ACC112 (cell line): ENCODE measurements around the gene KRTAP5-1.

ENCODE experiments used
- H2AFZ ChIP-seq: fragments of 200-600 bp; sonication (generic); one replicate; pipeline ENCODE4 v1.6.0; 2017; ENCODE audit warnings: antibody characterized with exemption, low read length; ENCODE audit not compliant: unreplicated experiment
- H3K27ac ChIP-seq: fragments of 200-600 bp; sonication (generic); 2 replicates; pipeline ENCODE4 v1.5.1; 2014; ENCODE audit warnings: low read depth, mild to moderate bottlenecking, antibody characterized with exemption, low read length, moderate library complexity
- H3K27me3 ChIP-seq: fragments of 200-600 bp; sonication (generic); 2 replicates; pipeline ENCODE4 v1.6.1; 2014; ENCODE audit warnings: mild to moderate bottlenecking, antibody characterized with exemption, low read length, moderate library complexity, mixed read lengths; ENCODE audit not compliant: insufficient read depth
- H3K36me3 ChIP-seq: fragments of 200-600 bp; sonication (generic); 2 replicates; pipeline ENCODE4 v1.6.1; 2016; ENCODE audit warnings: mild to moderate bottlenecking, antibody characterized with exemption, low read length, moderate library complexity, mixed read lengths; ENCODE audit not compliant: insufficient read depth
- H3K4me1 ChIP-seq: fragments of 200-600 bp; sonication (generic); one replicate; pipeline ENCODE4 v1.6.1; 2016; ENCODE audit warnings: low read length, mixed read lengths; ENCODE audit not compliant: insufficient read depth, unreplicated experiment, control insufficient read depth
- H3K4me3 ChIP-seq: fragments of 200-600 bp; sonication (generic); 2 replicates; pipeline ENCODE4 v1.5.1; 2014; ENCODE audit warnings: mild to moderate bottlenecking, low read depth, low read length
- H3K79me2 ChIP-seq: fragments of 200-600 bp; sonication (generic); one replicate; pipeline ENCODE4 v1.6.0; 2016; ENCODE audit warnings: low read length; ENCODE audit not compliant: control insufficient read depth, unreplicated experiment, insufficient read depth

The KRTAP5-1 gene

DNA sequence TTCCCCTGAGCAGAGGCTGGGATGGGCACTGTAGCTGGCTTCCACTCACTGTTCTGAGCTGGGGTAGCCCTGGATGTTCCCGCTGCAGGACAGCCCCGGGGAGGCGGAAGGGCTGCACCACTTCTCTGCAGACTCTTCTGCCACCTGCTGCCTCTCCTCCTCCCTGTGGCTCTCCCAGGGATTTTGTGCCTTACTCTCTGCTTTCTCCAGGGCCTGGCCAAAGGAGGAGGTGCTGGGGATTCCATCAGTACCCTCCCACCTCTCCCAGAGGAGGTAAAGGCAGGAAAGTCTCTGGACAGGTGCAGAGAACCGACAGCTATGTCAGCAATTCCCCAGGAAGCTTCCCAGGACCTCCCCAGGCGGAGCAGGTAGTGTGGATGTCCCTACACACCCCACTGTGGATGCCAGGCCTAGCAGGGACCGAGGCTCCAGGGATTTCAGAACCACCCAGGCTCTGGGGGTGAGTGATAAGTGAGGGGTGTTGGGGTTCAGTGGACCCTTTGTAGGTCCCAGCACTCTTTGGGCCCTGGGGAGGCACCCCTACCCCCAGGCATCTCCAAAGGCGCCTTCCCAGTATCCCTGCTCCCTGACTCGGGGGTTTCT lies 24.3 kb downstream of the KRTAP5-1 start:
- H3K27ac ChIP-seq: no peak overlapping the region
- no peaks in the 10 kb centered on the region for H3K36me3 ChIP-seq
- peaks cover 16% of the 10 kb centered on the region for H3K4me1 ChIP-seq
- no peaks in the 10 kb centered on the region for H3K79me2 ChIP-seq
- no peak overlapping the region for H2AFZ ChIP-seq
- H3K4me3 ChIP-seq: no peak overlapping the region
- no peaks in the 10 kb centered on the region for H3K27me3 ChIP-seq

DNA sequence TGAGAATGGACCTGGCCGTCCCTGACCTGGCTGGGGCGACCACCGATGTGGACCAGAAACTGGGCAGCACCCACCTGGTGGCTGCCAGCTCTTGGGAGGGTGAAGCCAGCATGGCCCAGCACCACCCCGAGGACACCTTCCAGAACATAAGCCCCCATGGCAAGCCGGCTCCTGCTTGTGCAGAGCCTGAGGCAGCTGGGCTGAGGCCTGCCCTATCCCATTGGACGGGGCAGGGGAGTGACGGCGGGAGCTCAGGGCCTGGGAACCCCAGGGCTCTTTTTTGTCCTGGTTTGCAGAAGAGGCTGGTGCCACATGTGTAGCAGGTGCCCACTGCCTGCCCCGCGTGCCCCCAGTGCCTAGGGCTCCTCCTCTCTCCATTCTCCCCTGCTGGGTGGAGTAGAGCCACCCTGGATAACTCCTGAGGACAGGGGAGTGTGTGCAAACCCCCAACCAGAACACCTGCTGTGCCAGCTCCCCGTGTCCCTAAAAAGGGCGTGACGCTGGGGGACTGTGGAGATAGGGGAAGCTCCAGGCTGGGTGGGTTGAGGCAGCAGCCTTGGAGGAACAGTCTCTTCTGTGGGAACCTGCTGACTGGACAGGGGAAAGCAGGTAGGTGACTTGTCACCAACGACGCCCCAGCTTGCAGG lies 25.0 kb downstream of the KRTAP5-1 start:
- H3K27me3 ChIP-seq: no peaks in the 10 kb centered on the region
- H3K79me2 ChIP-seq: no peaks in the 10 kb centered on the region
- peaks cover 16% of the 10 kb centered on the region for H3K4me1 ChIP-seq
- H3K27ac ChIP-seq: no peak overlapping the region
- H3K4me3 ChIP-seq: no peak overlapping the region
- no peaks in the 10 kb centered on the region for H3K36me3 ChIP-seq
- no peak overlapping the region for H2AFZ ChIP-seq

DNA sequence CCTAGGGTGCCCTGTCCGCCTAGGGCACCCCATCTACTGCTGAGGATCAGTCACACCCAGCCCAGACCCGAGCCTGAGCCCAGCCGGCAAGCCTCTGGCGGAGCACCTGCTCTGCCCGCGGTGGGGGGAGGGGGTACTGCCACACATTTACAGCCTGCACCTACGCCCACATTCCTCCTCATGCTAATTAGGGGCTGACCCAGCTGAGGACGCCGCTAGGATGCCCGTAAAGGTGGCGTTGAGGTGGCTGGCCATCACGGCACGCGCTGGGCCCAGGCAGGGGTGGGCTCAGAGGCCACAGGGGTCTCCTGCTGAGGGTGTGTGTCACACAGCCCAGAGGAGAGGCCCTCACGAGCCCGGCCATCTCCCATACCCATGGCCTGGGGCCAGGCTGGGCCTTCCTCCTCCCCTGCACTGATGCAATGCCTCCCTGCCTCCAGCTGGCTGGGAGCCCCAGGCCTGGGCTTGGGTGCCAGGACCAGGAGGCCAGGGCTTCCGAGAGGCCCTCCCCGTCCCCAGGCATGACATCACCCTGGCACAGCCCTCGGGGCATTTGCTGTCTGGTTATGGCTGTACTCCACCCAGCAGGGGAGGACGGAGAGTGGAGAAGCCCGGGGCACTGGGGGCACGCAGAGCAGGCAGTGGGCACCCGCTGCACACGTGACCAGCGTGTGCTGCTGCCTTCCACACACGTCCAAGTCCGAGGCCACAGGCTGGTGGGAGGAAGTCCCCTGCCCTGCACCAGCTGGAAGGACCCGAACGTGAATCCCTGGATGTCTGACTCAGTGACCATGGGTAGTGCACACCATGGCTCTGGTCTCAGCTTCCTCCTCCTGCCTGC lies 25.8 kb downstream of the KRTAP5-1 start:
- Histone ChIP-seq H3K27ac (no peak overlapping the region), H3K27me3 (no peaks in the 10 kb centered on the region), H2AFZ (peak overlapping the region; percentile 1), H3K36me3 (no peaks in the 10 kb centered on the region), H3K4me3 (no peak overlapping the region), H3K4me1 (peaks cover 16% of the 10 kb centered on the region), H3K79me2 (no peaks in the 10 kb centered on the region)

DNA sequence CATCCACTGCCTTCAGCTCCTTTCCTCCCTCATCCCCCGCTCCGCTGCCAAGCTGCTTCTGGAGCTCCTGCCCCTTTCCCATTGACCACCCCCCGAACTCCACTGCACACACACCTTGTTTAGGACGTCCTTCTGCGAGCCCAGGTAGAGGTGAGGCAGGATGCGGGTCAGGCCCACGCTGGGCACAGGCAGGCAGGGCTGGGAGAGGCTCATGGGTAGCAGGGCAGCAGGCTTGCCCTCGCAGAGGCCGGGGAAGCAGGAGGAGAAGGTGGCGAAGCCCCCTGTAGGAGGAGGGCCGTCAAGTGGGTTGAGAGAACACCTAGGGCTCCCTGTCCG lies 26.3 kb downstream of the KRTAP5-1 start:
- H2AFZ ChIP-seq: no peak overlapping the region
- no peaks in the 10 kb centered on the region for H3K27me3 ChIP-seq
- H3K27ac ChIP-seq: no peak overlapping the region

DNA sequence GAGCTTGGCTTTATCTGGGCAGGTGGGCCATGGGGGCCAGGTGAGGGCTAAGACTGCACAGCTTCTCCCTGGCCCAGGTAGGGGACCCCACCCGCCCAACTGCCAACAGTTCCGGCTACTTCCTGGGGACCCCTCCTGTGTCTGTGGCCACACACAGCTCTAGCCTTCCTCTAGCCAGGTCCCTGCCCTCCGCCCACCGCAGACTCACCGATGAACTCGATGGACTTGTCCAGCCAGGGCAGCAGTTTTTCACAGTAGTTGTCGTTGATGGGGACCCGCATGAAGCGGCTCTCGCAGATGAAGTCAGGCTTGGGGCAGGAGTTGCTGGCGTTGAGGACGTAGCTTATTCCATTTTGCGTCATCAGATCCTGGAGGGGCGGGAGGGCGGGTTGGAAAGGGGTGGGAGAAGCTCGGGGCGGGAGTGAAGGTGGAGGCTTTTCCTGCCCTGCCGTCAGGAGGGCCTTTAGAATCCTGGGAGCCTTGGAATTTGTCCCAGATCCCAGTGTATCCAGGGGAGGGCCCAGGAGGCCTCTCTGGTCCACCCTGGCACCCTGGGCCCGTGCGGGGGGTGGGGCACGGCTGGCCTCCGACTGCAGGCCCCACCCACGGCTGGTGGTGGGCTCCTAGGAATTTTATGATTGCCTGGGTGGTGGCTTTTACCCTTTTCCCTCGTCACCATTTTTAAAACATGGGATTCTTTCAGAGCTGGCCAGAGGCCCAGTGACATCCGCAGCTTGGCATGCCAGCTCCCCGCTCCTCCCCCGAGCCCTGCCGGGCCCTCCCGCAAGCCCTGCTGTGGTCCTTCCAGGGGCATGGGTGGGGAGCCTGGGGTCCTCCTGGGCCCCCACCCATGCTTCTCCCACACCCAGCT lies 26.9 kb downstream of the KRTAP5-1 start:
- Histone ChIP-seq H2AFZ (no peak overlapping the region), H3K27me3 (no peaks in the 10 kb centered on the region), H3K4me1 (peaks cover 16% of the 10 kb centered on the region), H3K79me2 (no peaks in the 10 kb centered on the region), H3K27ac (no peak overlapping the region), H3K4me3 (no peak overlapping the region), H3K36me3 (no peaks in the 10 kb centered on the region)

More for the DNA sequence above, 26.3 kb downstream of the KRTAP5-1 start:
- no peaks in the 10 kb centered on the region for H3K36me3 ChIP-seq
- H3K4me1 ChIP-seq: peaks cover 16% of the 10 kb centered on the region
- H3K79me2 ChIP-seq: no peaks in the 10 kb centered on the region
- H3K4me3 ChIP-seq: no peak overlapping the region

DNA sequence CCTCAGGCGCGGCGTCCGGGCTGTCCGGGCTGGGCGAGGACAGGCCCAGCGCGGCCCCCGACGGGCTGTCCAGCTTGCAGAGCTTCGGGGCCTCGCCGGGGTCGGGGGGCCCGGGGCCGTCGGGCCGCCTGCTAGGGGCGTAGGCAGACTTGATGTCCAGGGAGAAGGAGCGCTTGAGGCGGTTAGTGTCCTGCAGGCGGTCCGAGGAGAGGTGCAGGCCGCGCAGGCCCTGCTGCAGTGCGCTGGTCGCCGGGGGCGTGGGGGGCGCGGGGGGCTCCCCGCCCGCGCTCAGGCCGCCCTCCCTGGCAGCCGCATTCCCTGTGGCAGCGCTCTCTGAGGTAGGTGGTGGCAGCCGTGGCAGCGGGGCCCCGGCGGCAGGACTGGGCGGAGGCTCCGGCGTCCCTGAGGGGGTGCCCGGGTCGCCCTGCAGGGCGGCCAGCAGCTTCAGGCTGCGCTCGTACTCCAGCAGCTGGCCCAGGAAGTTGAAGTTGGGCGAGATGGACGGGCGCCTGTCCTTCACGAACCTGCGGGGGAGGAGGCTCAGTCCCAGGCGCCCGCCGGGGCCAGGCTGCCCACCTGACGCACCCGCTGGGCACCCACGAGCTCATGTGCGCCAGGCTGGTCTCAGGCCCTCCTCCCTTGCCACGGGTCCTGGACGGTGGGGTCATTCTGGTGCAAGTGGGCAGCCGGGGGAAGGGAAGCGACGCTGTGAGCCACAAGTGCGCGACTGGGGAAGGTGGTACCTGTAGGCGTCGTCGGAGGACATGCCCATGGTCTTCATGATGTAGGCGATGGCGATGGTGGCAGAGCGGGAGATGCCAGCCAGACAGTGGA lies 27.8 kb downstream of the KRTAP5-1 start:
- Histone ChIP-seq H3K4me3 (no peak overlapping the region), H3K79me2 (no peaks in the 10 kb centered on the region), H2AFZ (no peak overlapping the region), H3K4me1 (peaks cover 16% of the 10 kb centered on the region), H3K36me3 (no peaks in the 10 kb centered on the region), H3K27ac (no peak overlapping the region), H3K27me3 (peaks cover 5% of the 10 kb centered on the region)

DNA sequence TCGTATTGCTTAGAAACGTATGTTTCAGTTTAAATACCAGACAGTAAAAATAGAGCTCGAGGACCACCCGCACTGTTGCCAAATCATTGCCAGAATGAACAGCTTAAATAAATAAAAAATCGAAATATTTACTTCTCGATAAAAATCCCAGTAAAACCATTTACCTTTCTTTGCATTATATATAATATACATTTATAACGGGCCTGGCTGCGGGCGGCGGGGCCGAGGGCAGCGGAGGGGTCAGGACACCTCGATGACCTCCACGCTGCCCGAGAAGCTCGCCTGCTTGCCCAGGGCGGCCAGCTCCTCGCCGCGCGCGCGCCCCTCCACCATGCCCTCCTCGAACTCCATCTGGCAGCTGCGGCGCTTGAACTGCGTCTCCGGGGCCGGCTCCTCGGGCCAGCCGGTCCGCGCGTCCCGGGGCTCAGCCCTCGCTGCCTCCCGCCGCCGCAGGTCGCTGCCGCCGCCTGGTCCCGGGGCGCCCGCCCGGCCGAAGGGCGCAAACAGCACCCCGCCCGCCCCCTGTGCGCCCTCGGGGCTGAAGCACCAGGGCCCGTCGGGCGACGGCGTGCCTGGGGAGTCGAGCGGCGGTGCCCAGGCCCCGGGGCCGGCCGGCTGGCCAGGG lies 28.7 kb downstream of the KRTAP5-1 start:
- H3K27ac ChIP-seq: no peak overlapping the region
- H3K4me3 ChIP-seq: no peak overlapping the region
- peaks cover 16% of the 10 kb centered on the region for H3K4me1 ChIP-seq
- peaks cover 7% of the 10 kb centered on the region for H3K27me3 ChIP-seq
- H3K79me2 ChIP-seq: no peaks in the 10 kb centered on the region
- H3K36me3 ChIP-seq: no peaks in the 10 kb centered on the region
- H2AFZ ChIP-seq: no peak overlapping the region

DNA sequence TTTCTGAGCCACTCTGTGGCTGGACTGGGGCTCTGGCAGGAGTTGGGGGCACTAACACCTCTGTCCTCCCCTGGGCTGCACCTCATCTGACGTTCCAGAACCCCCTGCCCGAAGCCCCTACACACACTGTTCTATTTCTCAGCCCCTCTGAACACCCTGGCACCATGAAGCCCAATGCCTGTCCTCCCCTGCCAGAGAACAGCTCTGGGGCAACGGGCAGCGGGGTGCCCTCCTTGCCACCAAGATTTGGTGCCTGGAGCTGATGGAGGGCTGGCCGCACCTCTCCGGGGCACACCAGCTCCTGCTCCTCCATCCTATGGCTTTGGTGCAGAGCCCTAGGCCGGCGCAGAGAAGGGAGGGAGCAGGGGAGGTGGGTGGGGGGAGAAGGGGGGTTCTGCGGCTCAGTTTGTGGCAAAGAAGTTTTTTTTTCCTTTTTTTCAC lies 29.4 kb downstream of the KRTAP5-1 start:
- Histone ChIP-seq H3K4me3 (no peak overlapping the region), H3K36me3 (no peaks in the 10 kb centered on the region), H3K79me2 (no peaks in the 10 kb centered on the region), H3K27ac (no peak overlapping the region), H3K27me3 (peaks cover 7% of the 10 kb centered on the region), H2AFZ (no peak overlapping the region), H3K4me1 (peaks cover 16% of the 10 kb centered on the region)

DNA sequence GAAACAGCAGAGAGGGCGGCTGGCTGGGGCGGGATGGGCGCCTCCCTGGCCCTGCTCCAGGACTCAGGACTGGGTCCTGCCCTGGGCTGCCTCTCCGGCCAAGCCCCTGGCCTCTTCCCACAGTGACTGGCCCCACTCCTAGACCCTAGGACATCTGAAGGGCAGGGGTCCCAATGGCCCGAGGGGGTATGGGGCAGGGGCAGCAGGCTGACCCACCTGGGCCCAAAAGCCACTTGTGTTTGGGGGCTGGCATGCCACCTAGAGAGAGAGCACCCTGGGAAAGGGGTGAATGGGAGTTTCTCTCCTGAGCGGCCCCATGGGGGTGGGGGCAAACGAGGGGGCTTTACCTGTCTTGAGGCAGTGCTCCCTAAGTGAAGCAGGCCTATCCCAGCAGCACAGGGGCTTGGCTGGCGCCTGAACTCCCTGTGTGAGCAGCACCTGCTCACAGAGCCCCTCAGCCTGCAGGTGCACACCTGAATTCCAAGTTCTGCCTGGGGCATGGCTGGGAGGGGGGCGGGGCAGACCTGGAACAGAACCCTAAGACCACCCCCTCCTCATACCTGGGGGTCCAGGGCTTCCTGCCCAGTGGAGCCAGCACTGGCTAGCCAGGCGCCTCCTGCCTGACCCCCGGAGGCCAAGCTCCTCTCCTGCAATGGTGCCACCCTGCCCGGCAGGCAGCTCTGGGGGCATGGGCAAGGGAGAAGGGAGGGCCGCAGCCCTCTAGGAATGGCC lies 29.9 kb downstream of the KRTAP5-1 start:
- Histone ChIP-seq H3K4me1 (peaks cover 16% of the 10 kb centered on the region), H3K27ac (no peak overlapping the region), H2AFZ (no peak overlapping the region)

More for the DNA sequence above, 29.9 kb downstream of the KRTAP5-1 start:
- H3K27me3 ChIP-seq: peaks cover 7% of the 10 kb centered on the region
- no peaks in the 10 kb centered on the region for H3K36me3 ChIP-seq
- no peaks in the 10 kb centered on the region for H3K79me2 ChIP-seq
- H3K4me3 ChIP-seq: no peak overlapping the region
